Sigmoid colon (tissue), 4 donors: ENCODE measurements around the gene CD164L2.
"Not testable (repeated sequence)": the region's sequence is repeated elsewhere in the genome, so short reads cannot be mapped to it uniquely, and the experiment has no call there.

Experiments
- EP300 ChIP-seq, 4 donors: sonication (generic); formaldehyde crosslinking; IDR thresholded peaks; one replicate each; pipeline ENCODE4 v1.6.1; 2017; ENCODE audit warnings: antibody characterized with exemption in 4 of 4
- POLR2A ChIP-seq, 2 donors: fragments of 450-650 bp; IDR thresholded peaks; one replicate each; pipeline ENCODE4 v1.6.1; 2016; ENCODE audit warnings: antibody characterized with exemption in 2 of 2, mild to moderate bottlenecking in 2 of 2, moderate library complexity in 2 of 2
- TF ChIP-seq, protein P1 (sequence below), 4 experiments: fragments of 450-650 bp in 3 of 4; fragments of 200-600 bp in 1 of 4; IDR thresholded peaks; one replicate each; pipeline ENCODE4 v1.5.1; 2016 to 2019; ENCODE audit warnings: antibody characterized with exemption in 4 of 4, mild to moderate bottlenecking in 3 of 4, moderate library complexity in 2 of 4

DNA sequence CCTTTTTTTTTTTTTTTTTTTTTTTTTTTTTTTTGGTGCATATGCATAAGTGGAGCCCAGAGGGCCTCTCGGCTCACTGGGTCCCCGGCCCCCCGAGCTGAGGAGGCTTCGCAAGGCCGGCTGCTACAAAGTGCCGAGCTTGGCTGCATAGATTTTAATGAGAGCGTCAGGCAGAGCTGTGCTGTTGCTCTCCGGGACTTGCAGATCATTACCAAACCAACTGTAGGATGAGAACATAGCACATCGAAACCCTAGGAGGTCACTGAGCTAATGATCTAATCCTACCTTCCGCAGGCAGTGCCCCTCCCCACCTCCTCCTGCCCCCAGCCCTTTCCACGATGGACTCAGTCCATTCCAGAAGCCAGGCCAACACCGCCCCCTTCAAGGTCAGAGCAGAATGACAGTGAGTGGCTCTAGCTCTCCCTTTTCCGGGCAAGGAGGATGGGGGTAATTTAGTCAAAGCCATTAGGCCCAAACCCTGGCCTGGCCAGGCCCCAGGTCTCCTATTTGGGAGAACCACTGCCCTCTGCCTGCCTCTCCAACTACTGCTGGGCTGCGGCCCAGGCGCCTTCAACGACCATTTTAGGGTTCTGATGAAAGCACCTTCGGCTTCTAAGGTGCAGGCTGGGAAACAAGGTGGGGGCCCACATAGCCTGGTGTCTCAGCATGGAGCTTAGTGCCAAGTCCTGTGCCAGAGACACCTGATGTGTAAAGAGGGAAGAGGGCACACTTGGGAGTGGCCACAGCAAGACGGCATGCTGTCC is 22.6 kb upstream of the CD164L2 start:
- TF ChIP-seq EP300, POLR2A (IDR thresholded peaks at IDR 0.05): not testable (repeated sequence)
- TF ChIP-seq, protein P1, sequence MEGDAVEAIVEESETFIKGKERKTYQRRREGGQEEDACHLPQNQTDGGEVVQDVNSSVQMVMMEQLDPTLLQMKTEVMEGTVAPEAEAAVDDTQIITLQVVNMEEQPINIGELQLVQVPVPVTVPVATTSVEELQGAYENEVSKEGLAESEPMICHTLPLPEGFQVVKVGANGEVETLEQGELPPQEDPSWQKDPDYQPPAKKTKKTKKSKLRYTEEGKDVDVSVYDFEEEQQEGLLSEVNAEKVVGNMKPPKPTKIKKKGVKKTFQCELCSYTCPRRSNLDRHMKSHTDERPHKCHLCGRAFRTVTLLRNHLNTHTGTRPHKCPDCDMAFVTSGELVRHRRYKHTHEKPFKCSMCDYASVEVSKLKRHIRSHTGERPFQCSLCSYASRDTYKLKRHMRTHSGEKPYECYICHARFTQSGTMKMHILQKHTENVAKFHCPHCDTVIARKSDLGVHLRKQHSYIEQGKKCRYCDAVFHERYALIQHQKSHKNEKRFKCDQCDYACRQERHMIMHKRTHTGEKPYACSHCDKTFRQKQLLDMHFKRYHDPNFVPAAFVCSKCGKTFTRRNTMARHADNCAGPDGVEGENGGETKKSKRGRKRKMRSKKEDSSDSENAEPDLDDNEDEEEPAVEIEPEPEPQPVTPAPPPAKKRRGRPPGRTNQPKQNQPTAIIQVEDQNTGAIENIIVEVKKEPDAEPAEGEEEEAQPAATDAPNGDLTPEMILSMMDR (IDR thresholded peaks at IDR 0.05) = not testable (repeated sequence)
